Tongue (tissue), 2 donors: Measurements from ENCODE around the gene DNAJC16. TPM values are rescaled to one million over a fixed set of nuclear protein-coding genes. Genes with fewer than 3 reads are reported as not detected.
"Not testable (repeated sequence)": the region's sequence is repeated elsewhere in the genome, so short reads cannot be mapped to it uniquely, and the experiment has no call there.

ENCODE experiments used
- DNase-seq: peaks from one replicate; pipeline ENCODE4 v3.0.0-alpha.2; 2015
- total RNA-seq: library from RNA; depleted of rRNA; stranded (reverse); fragments of >200 nt; gene quantifications from one replicate; pipeline ENCODE4 v1.2.3, GENCODE V29; 2014

The DNAJC16 gene
- 18.6 TPM for total RNA-seq

- DNase-seq = peak; percentile 100
These were observed at the start of gene DNAJC16 for GRCh38 chr1:15526490-15527339. Gene DNAJC16 (plus strand): TSS chr1:15526848. CDS start chr1:15529106, 2,258 bp downstream.

DNA sequence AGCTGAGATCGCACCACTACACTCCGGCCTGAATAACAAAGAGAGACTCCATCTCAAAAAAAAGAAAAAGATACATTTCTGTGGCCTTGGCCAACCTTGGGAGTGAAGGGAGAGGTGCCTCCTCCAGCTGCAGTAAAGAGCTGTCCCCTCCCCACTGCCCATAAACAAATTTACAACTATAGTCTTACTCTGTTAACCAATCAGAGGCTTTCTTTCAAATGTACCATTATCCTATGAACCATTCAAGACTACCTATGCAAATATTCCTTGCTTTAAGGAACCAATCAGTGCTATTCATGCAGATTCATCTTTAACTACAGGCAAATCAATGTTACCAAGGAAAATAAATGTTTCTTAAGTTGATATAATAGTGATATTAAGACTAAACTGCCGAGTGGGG, 49.7 kb upstream of the DNAJC16 start:
- no peak for DNase-seq

DNA sequence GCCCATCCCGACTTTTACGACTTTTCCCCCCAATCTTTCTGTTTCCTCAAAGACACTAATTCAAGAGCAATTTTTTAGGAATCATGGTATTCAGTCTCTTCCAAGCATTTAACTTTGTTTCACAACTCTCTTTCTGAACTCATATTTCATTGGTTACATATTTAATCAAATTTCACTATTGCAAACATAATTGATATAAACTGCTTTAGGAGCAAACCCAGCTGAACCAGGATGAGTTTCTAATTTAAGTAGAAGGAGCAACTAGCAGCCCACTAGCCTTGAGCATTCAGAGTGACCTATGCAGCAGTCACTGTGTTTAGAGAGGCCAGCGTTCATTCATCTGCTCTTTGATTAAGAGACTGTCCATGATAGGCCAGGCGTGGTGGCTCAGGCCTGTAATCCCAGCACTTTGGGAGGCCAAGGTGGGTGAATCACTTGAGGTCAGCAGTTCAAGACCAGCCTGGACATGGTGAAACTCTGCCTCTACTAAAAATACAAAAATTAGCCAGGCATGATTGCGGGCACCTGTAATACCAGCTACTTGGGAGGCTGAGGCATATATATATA, 48.9 kb upstream of the DNAJC16 start:
- no peak for DNase-seq

GRCh38 chr1:15479654-15480347, 46.8 kb upstream of the DNAJC16 start:
- no peak for DNase-seq

GRCh38 chr1:15482455-15482854, 44.2 kb upstream of the DNAJC16 start:
- DNase-seq = not testable (repeated sequence)

- DNase-seq = not testable (repeated sequence)
These were observed 43.6 kb upstream of the DNAJC16 start for GRCh38 chr1:15482983-15483543.

- no peak for DNase-seq
These were observed 42.7 kb upstream of the DNAJC16 start for GRCh38 chr1:15483971-15484370.

DNA sequence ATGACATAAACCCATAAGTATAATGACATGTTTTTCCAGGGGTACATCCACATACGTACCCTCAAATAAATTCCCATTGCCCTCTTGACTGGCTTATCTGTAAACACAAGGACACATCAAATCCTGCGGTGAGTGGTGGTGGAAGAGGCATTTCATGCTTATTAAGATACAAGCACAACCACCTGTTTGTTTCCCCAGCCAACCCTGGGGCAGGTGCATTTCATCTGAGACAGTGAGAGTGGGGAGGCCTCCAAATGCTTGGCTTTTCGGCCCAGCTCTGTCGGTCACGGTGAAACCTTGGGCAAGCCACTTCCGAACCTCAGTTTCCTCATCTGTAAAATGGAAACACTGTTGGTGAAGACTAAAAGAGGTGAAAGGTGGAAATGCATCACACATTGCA, 42.2 kb upstream of the DNAJC16 start:
- DNase-seq = not testable (repeated sequence)

GRCh38 chr1:15485636-15486035, 41.0 kb upstream of the DNAJC16 start:
- no peak for DNase-seq

GRCh38 chr1:15486844-15487610, 39.6 kb upstream of the DNAJC16 start:
- DNase-seq = peak; percentile 37

- peak; percentile 61 for DNase-seq
These were observed 38.3 kb upstream of the DNAJC16 start for GRCh38 chr1:15488371-15488770.

GRCh38 chr1:15489052-15489736, 37.5 kb upstream of the DNAJC16 start:
- DNase-seq = peak; percentile 97

GRCh38 chr1:15491010-15491409, 35.6 kb upstream of the DNAJC16 start:
- DNase-seq = not testable (repeated sequence)

- no peak for DNase-seq
These were observed 34.1 kb upstream of the DNAJC16 start for GRCh38 chr1:15492596-15492995.

DNA sequence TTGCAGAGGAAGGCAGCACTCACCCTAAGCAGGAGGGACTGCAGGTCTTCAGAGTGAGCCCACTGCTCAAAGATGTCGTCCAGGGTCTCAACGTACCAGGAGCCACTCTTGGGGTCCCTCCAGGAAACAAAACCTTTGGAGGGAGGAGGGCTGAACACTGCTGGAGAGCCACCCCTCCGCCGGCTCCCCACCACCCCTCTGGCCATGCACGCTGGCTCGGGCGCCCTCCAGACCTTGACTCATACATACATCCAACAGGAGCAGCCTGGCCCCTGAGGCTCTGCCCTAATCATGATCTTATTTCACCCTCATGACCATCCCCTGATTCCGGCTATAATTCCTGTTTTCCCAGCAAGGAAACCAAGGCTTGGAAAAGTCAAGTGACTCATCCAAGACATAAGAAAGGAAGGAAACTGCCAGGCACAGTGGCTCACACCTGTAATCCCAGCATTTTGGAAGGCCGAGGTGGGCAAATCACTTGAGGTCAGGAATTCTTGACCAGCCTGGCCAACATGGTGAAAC, 32.7 kb upstream of the DNAJC16 start:
- no peak for DNase-seq

GRCh38 chr1:15500184-15501178, 26.2 kb upstream of the DNAJC16 start:
- DNase-seq = no peak

DNA sequence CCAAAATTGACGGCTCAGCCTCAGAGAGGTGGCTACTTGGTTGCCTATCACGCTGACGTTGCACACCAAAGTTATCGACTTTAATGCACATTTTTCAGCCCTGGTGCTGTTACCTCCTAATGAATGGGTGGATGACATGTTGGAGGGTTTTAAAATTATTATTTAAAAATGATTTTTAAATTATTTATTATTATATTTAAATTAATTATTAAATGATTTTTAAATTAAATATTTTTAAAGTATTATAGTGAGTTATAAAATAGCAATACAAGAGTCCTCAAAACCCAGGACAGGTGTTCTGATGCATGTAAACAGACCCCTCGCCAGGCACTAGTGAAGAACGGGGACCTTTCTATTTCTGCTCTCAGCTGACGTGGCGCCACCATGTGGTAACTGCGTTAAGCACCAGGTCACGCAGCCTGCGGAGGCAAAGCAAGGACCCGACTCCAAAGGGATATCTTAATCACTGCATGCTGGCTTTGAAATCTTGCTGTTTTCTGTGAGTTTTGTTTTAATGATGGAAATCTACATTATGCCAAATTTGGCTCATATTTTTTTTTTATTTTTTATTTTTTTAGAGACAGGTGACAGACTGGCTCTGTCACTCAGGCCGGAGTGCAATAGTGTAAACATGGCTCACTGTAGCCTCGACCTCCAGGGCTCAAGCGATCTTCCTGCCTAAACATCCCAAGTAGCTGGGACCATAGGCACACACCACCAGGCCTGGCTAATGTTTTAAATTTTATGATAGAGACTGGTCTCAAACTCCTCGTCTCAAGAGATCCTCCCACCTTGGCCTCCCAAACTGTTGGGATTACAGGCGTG, 25.2 kb upstream of the DNAJC16 start:
- DNase-seq = peak; percentile 75

DNA sequence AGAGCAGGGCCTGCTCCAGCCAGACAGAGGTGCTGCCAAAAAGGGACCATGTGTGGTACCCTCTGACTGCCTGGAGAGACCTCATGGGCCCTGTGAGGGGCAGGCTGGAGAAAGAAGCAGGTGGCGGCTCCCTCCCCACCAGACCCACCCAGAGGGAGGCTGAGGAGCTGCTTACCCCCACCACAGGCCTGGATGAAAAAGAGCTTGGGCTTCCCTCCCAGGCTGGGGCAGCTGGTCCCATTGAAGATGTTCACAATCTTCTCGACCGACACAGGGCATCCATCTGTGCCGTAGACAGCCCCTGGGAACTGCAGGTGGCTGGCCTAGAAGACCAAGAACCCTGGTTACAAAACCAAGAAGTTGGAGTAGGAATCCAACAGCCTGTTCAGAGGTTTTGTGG, 22.2 kb upstream of the DNAJC16 start:
- DNase-seq = peak; percentile 39

DNA sequence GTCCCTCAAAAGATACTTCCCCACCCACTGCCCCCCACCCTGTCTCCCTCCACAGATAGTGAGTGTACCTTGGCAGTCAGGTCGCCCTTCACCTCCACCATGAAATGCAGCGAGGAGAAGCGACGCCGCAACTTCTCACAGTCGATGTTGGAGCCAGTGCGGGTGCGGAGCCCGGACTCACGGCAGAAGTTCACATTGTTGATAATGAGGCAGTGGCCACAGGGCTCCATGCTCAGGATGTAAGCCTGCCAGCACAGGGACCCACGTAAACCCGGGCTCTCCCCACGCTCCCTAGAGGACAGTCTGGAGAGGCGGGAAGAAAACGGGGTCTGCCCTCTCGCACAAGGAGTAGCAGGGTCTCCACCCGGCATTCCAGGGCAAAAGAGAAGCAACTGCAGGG, 19.8 kb upstream of the DNAJC16 start:
- no peak for DNase-seq
